Smooth muscle cell (in vitro differentiated cells): ENCODE data around the gene CEP162. TPM values are rescaled to one million over a fixed set of nuclear protein-coding genes. Genes with fewer than 3 reads are reported as not detected.

Experiments
- DNase-seq: peaks from one replicate; lab custom pipeline; 2025; ENCODE audit not compliant: unreplicated experiment; lab: John Stamatoyannopoulos, UW
- H2AFZ ChIP-seq: fragments of 200-600 bp; sonication (generic); 2 replicates; pipeline ENCODE4 v1.6.0; 2016; ENCODE audit warnings: antibody characterized with exemption, low read depth, mild to moderate bottlenecking
- H3F3A ChIP-seq: fragments of 200-600 bp; sonication (generic); 2 replicates; pipeline ENCODE4 v1.6.0; 2017; ENCODE audit warnings: antibody characterized with exemption, low read depth
- H3K27ac ChIP-seq: fragments of 200-600 bp; sonication (generic); 2 replicates; pipeline ENCODE4 v1.5.1; 2016; ENCODE audit warnings: low read depth, mild to moderate bottlenecking
- H3K27me3 ChIP-seq: fragments of 200-600 bp; sonication (generic); 2 replicates; pipeline ENCODE4 v1.6.1; 2016; ENCODE audit warnings: low read depth, mild to moderate bottlenecking
- H3K36me3 ChIP-seq: fragments of 200-600 bp; sonication (generic); 2 replicates; pipeline ENCODE4 v1.5.1; 2016; ENCODE audit warnings: low read depth
- H3K4me1 ChIP-seq: fragments of 200-600 bp; sonication (generic); 2 replicates; pipeline ENCODE4 v1.5.1; 2016; ENCODE audit warnings: low read depth
- H3K4me2 ChIP-seq: fragments of 200-600 bp; sonication (generic); 2 replicates; pipeline ENCODE4 v1.6.0; 2016; ENCODE audit warnings: mild to moderate bottlenecking
- H3K4me3 ChIP-seq: fragments of 200-600 bp; sonication (generic); 2 replicates; pipeline ENCODE4 v1.5.1; 2016; ENCODE audit warnings: mild to moderate bottlenecking
- H3K79me2 ChIP-seq: fragments of 200-600 bp; sonication (generic); 2 replicates; pipeline ENCODE4 v1.6.0; 2016; ENCODE audit warnings: low read depth, mild to moderate bottlenecking
- H3K9ac ChIP-seq: fragments of 200-600 bp; sonication (generic); 2 replicates; pipeline ENCODE4 v1.6.0; 2016; ENCODE audit warnings: low read depth
- H3K9me3 ChIP-seq: fragments of 200-600 bp; sonication (generic); replicated peaks from 2 replicates; pipeline ENCODE4 v1.5.1; 2016; ENCODE audit warnings: low read depth
- H4K20me1 ChIP-seq: fragments of 200-600 bp; sonication (generic); 2 replicates; pipeline ENCODE4 v1.6.0; 2016; ENCODE audit warnings: low read depth
- CTCF ChIP-seq: fragments of 200-600 bp; sonication (generic); IDR thresholded peaks from 2 replicates; pipeline ENCODE4 v1.5.1; 2017; ENCODE audit warnings: borderline replicate concordance, mild to moderate bottlenecking, antibody characterized with exemption; ENCODE audit not compliant: insufficient read depth, poor library complexity, severe bottlenecking
- WGBS: methylation state at CpG from one replicate; pipeline ENCODE4 v1.1.7; 2016; ENCODE audit warnings: low lambda C conversion rate; 5-methylcytosine and 5-hydroxymethylcytosine counted together
- polyA plus RNA-seq: library from polyadenylated mRNA; unstranded; fragments of >200 nt; fragmentation: Nextera tagmentation; extraction: Ambion mirVana; gene quantifications from 2 replicates; pipeline ENCODE4 v1.2.1, GENCODE V29; 2016
- total RNA-seq: library from RNA; depleted of rRNA; stranded (reverse); fragments of >200 nt; gene quantifications from 2 replicates; pipeline ENCODE4 v1.2.3, GENCODE V29; 2014

The CEP162 gene
- total and polyA plus RNA-seq, 2 experiments from 2014 or later, result 4.1 to 8.0 TPM

GRCh38 chr6:84082689-84083265 lies 144.7 kb downstream of the CEP162 start:
- H3K4me2 ChIP-seq, result peak overlapping the region; percentile 20
- DNase-seq, result no peak
- peaks cover 11% of the 10 kb centered on the region for H3K4me1 ChIP-seq
- no peak overlapping the region for H3K9ac ChIP-seq
- TF ChIP-seq CTCF, result no peak
- no peaks in the 10 kb centered on the region for H4K20me1 ChIP-seq
- no peaks in the 10 kb centered on the region for H3K36me3 ChIP-seq
- no peak overlapping the region for H3K4me3 ChIP-seq
- no peaks in the 10 kb centered on the region for H3K27me3 ChIP-seq
- H3K79me2 ChIP-seq, result no peaks in the 10 kb centered on the region
- peak overlapping the region; percentile 56 for H2AFZ ChIP-seq
- H3F3A ChIP-seq, result no peaks in the 10 kb centered on the region
- H3K9me3 ChIP-seq, result no peaks in the 10 kb centered on the region
- WGBS, result 50% methylated on average over 11 of the region's 11 CpGs
- peak overlapping the region; percentile 4 for H3K27ac ChIP-seq

GRCh38 chr6:84081222-84081621 lies 146.2 kb downstream of the CEP162 start:
- 100% methylated on average over 2 of the region's 2 CpGs for WGBS
- no peaks in the 10 kb centered on the region for H3K27me3 ChIP-seq
- peaks cover 11% of the 10 kb centered on the region for H3K4me1 ChIP-seq
- H3K4me2 ChIP-seq, result no peak overlapping the region
- no peaks in the 10 kb centered on the region for H4K20me1 ChIP-seq
- H3K9me3 ChIP-seq, result no peaks in the 10 kb centered on the region
- H3K79me2 ChIP-seq, result no peaks in the 10 kb centered on the region
- no peak for DNase-seq
- H3F3A ChIP-seq, result no peaks in the 10 kb centered on the region
- H3K36me3 ChIP-seq, result no peaks in the 10 kb centered on the region
- H3K4me3 ChIP-seq, result no peak overlapping the region
- no peak overlapping the region for H2AFZ ChIP-seq
- no peak for TF ChIP-seq CTCF
- H3K9ac ChIP-seq, result no peak overlapping the region
- H3K27ac ChIP-seq, result no peak overlapping the region

GRCh38 chr6:84078335-84078734 lies 149.1 kb downstream of the CEP162 start:
- no peak overlapping the region for H2AFZ ChIP-seq
- H4K20me1 ChIP-seq, result no peaks in the 10 kb centered on the region
- H3F3A ChIP-seq, result no peaks in the 10 kb centered on the region
- H3K36me3 ChIP-seq, result no peaks in the 10 kb centered on the region
- H3K4me1 ChIP-seq, result peaks cover 11% of the 10 kb centered on the region
- H3K9ac ChIP-seq, result no peak overlapping the region
- WGBS, result 52% methylated on average over 1 of the region's 1 CpG
- H3K9me3 ChIP-seq, result no peaks in the 10 kb centered on the region
- DNase-seq, result no peak
- TF ChIP-seq CTCF, result no peak
- no peak overlapping the region for H3K27ac ChIP-seq
- H3K27me3 ChIP-seq, result no peaks in the 10 kb centered on the region
- no peak overlapping the region for H3K4me2 ChIP-seq
- no peaks in the 10 kb centered on the region for H3K79me2 ChIP-seq
- H3K4me3 ChIP-seq, result no peak overlapping the region

GRCh38 chr6:84077645-84078044 lies 149.8 kb downstream of the CEP162 start:
- H3F3A ChIP-seq, result no peaks in the 10 kb centered on the region
- H3K9me3 ChIP-seq, result no peaks in the 10 kb centered on the region
- H3K4me3 ChIP-seq, result no peak overlapping the region
- no peak for DNase-seq
- H3K36me3 ChIP-seq, result no peaks in the 10 kb centered on the region
- no peak overlapping the region for H3K9ac ChIP-seq
- no peaks in the 10 kb centered on the region for H3K27me3 ChIP-seq
- H2AFZ ChIP-seq, result no peak overlapping the region
- H3K4me2 ChIP-seq, result no peak overlapping the region
- no peaks in the 10 kb centered on the region for H3K79me2 ChIP-seq
- WGBS, result 90% methylated on average over 2 of the region's 2 CpGs
- H3K27ac ChIP-seq, result no peak overlapping the region
- peaks cover 5% of the 10 kb centered on the region for H3K4me1 ChIP-seq
- no peaks in the 10 kb centered on the region for H4K20me1 ChIP-seq
- no peak for TF ChIP-seq CTCF
